Measurements from ENCODE around the gene GABRR2.
A peak's percentile ranks its signal among the peaks of the same experiment; 100 is the strongest.

The GABRR2 gene

DNA sequence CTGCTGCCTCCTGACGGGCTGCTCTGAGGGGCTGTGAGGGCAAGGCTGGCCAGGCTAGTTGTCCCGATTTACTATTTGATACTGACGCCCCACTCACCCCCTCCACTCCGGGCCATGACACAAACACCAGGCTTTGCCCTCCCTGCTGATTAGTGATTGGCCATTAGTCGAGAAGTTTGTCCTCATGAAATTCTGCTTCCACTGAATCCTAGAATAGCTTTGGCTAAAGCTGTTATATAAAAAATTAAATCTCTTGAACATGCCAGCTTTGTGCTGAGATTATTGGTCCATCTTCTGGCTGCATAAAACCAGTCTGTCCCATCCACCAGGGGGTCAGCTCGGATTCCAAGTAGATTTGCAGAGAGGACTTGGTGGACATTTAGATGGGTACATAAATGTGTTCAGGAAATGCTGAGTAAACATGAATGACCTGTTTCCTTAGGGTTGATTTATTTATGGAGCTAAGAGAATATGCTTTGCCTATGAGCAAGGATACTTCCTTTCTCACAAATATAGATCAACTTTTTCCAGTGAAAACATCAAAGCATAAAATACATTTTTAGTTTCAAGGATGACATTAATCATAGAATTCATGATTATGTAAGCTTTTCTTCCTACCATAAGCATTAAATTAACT, at the start of gene GABRR2:
Gene GABRR2, minus strand, starts transcription at position 51 of the 637 bp plus-strand sequence. CDS start 134 bp downstream, outside the sequence.
- DNase-seq = no peak

GRCh38 chr6:89364586-89364985, 49.5 kb upstream of the GABRR2 start:
- DNase-seq = no peak

DNA sequence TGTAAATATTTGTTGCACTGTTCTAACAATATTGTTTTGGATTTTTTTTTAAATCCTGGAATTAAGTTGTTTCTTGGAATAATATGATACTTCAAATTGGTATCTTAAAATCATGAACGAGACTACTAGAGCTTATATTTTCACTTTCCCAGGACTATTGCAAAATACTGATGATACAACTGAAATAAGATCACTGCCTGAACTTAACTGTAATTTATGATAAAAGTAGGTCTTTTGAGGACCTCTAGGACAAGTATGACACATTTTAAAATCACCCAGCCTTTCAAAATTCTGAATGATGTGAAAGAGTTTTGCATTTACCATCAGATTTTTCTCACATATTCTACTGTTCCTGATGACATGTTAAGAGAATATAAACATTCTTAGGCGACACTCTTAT, 46.1 kb upstream of the GABRR2 start:
- no peak for DNase-seq

DNA sequence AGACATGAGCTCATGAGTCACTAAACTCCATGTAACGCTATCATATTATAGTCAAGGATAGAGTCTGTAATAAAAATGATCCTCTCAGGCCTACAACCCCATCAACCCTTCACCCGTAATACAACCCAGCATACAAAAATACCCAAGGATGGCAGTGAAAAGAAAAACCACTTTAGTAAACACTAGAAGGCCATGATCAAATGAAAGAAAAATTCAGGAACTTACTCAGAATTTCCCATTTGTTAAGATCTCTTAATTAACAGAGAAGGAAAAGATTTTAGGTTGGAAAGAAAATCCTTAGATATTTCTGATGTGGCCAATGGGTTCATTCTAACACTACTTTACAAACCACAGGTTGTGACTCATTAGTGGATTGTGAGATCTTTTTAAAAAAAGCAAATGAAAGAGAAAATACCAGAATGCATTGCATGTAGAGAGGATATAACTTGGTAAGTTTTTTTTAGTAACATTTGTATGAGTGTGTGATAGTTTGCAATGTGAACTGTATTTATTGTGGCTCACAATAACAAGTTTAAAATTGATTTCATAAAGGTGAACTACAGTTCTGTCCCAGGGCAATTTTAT, 45.4 kb upstream of the GABRR2 start:
- DNase-seq = no peak

DNA sequence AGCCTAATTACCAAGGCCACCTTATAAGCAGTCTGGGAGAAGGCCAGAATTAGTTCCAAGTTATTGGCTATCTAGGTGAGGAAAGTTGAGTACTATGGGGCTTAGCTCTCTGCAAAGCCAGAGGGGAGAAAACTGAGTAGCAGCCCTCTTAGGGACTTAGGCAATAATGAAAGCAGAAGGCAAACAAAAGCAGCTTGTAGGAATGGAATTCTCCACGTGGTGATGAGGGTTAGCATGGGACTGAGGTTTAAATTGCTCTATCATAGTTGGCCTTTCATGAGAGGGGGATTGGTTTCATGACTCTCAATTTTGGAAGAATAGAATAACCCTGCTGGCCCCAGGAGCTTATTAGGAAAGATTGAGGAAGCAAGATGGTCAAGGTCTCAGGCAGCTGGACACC, 44.5 kb upstream of the GABRR2 start:
- no peak for DNase-seq

- no peak for DNase-seq
Measured at GRCh38 chr6:89357390-89357789, 42.3 kb upstream of the GABRR2 start.

DNA sequence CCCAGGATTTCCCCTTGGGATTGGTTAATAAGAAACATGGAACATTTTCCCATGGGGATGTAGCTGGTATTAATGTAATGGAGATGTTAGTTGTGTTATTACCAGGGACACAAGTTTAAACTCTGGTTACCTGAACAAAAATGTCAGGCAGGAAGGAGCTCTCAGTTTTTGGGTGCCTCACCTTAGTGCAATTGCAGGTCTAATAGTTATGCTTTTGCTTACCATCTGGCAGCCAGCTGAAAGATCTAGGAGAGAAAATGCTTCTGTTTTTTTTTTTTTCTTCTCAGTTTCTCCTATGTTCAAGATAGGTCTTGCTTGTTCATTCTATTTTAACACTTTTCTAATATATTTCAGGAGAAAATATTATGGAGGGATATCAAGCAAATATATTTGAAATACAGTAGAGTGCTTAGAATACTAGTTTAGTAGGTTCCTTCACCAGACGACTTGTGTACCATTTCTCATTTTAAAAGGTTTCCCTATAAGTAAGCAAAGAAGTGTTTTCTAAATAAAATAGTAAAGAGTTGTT, 41.6 kb upstream of the GABRR2 start:
- no peak for DNase-seq

- no peak for DNase-seq
Measured at GRCh38 chr6:89355511-89356194, 40.6 kb upstream of the GABRR2 start.

- DNase-seq = no peak
Measured at GRCh38 chr6:89353702-89354392, 38.7 kb upstream of the GABRR2 start.

GRCh38 chr6:89353118-89353556, 38.0 kb upstream of the GABRR2 start:
- peak; percentile 12 for DNase-seq

- peak; percentile 65 for DNase-seq
Measured at GRCh38 chr6:89352278-89353117, 37.4 kb upstream of the GABRR2 start, which contains the start of gene UBE2J1. UBE2J1 (minus strand) TSS chr6:89352722; CDS start chr6:89352569, 153 bp downstream.

GRCh38 chr6:89351671-89352277, 36.7 kb upstream of the GABRR2 start:
- DNase-seq = no peak

DNA sequence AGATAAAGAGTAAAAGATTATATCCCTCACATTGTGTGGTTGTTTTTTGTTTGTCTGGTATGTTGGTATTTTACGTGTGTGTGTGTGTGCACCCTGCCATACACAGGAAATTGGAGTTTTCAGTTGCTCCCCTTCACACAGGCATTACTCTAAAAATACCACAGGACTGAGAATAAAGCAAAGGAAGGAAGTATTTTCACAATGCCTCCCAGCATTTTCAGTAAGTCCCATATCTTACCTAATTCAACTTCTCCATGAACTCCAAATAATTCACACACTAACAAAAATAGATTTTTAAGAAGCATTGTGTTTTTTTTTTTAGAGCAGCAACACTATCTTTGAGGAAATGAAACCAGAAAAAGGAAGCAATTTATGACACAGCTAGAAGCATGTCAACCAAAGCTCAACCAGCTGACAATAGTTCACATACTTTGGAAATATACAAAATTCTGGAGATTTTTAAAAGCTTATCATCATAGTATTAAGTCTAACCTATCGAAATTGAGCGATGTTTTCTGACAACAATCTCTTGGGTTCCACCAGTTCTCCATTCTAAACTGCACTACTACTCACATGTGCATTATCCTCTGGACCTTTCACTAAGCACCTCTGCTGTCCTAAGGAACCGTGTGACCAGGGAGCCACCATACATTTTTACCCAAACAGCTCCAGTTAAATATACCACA, 35.3 kb upstream of the GABRR2 start:
- DNase-seq = no peak

GRCh38 chr6:89348372-89348771, 33.3 kb upstream of the GABRR2 start:
- DNase-seq = no peak

DNA sequence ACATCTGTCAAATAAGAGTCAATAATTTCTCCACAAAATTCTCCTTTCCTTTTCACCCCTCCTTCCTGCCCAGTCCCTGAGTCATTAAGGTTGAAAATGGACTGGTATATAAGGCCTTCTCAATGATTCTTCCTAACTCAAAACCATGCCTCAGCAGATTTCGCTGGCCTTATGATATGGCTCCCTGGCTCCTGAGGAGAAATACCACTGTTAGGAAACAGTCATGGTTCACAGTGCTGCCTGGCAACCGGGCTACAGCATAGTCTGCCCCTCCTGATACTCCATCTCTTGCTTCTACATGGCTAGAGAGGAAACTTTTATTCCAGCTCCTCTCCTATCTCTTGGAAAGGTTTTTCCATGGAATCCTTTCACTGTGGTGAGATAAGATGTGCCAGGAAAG, 32.7 kb upstream of the GABRR2 start:
- DNase-seq = no peak

DNA sequence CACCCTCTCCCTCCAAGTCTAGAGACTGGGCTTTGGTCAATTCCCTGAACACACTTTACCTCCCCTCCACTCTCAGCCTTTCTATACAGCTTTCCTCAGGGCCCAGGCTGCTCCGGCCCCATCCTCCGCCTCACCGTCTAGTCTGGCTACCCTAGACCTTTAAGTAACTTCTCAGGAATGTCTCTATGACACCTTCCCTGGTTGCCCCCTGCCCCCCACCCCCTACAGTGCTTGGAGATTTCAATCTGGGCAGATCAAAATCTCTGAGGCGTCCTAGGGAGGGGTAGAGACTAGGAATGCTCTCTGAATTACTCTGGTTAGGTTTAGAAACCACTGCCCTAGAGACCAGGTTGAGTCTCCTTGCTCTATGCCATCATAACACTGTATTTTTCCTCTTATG, 31.3 kb upstream of the GABRR2 start:
- DNase-seq = no peak

DNA sequence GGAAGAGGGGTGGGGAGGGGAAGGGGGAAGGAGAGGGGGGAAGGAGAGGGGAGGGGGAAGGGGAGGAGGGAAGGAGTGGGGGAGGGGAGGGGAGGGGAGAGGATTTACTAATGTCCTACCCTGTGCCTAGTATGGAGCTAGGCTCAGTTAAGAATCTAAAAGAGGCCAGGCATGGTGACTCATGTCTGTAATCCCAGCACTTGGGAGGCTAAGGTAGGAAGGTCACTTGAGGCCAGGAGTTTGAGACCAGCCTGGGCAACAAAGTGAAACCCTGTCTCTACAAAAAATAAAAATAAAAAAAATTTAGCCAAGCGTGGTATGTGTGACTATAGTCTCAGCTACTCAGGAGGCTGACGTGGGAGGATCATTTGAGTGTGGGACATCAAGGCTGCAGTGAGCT, 24.5 kb upstream of the GABRR2 start:
- DNase-seq = no peak

GRCh38 chr6:89335164-89335563, 20.1 kb upstream of the GABRR2 start:
- no peak for DNase-seq

DNA sequence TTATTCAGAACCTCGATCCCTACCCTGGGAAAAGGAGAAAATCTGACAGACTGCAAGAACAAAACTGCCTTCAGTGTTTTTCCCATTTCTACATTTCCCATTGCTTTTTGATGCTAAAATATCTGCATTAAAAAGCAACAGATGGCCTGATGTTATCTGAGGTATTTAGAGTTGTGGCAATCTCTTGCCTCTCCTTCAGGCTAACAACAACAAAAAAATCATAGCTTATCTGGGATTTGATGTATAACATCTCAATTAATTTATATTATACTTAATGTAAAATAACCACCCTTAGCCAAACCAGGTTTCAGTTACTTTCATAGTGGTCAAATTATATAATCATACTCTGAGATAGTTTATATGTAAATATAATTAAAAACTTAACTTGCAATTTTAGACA, 15.8 kb upstream of the GABRR2 start:
- no peak for DNase-seq

DNA sequence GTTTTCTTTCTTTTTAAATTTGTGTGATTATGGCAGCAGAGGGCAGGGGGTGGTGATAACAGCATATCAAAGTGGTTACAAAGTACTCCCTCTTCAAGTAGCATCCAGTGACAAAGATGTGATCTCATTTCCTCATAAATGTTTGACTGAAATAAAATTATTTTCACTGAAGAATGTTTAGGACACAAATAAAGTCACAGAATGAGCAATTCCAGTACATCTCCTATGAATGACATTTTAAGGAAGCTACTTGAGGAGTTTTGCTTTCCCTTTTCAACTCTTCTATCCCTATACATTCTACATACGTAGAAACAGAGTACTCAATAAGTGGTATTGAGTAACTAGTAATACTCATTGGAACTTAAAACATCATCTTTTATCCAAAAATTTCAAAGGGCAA, 13.9 kb upstream of the GABRR2 start:
- DNase-seq = no peak

GRCh38 chr6:89324304-89324703, 9.2 kb upstream of the GABRR2 start:
- DNase-seq = no peak
